ENCODE data around the gene TPPP. TPM values are rescaled to one million over a fixed set of nuclear protein-coding genes. Genes with fewer than 3 reads are reported as not detected.
A peak's percentile ranks its signal among the peaks of the same experiment; 100 is the strongest.

Gene TPPP
- total RNA-seq, 1 donor from 2014 or later, result 2.2 TPM

- H3K27me3 Mint-ChIP-seq (ENCODE audit: low read depth, unreplicated experiment), result peaks cover 10% of the 10 kb centered on the region
- Histone ChIP-seq H3K9me3 (ENCODE audit: insufficient read depth, low read depth, low read length) (no peaks in the 10 kb centered on the region), H3K36me3 (ENCODE audit: insufficient read depth, low read length) (no peaks in the 10 kb centered on the region), H3K27me3 (ENCODE audit: insufficient read depth, low read length) (peaks cover 16% of the 10 kb centered on the region), H3K9ac (ENCODE audit: low read length) (peak overlapping the region; percentile 73), H3K4me3 (ENCODE audit: insufficient read depth, low read depth, low read length) (peak overlapping the region; percentile 15), H3K27ac (ENCODE audit: low read depth, low read length) (peak overlapping the region; percentile 26), H3K79me2 (ENCODE audit: insufficient read depth, low read length) (no peaks in the 10 kb centered on the region), H3K4me1 (ENCODE audit: insufficient read depth, low read length) (peaks cover 21% of the 10 kb centered on the region), H4K20me1 (ENCODE audit: insufficient read depth, low read length) (no peaks in the 10 kb centered on the region), H2AFZ (ENCODE audit: low read depth, low read length) (peak overlapping the region; percentile 23), H3K4me2 (ENCODE audit: low read length) (peak overlapping the region; percentile 38)
- no peak overlapping the region for H3K27ac Mint-ChIP-seq (ENCODE audit: unreplicated experiment)
- no peaks in the 10 kb centered on the region for H3K9me3 Mint-ChIP-seq (ENCODE audit: unreplicated experiment)
- TF ChIP-seq CTCF (IDR thresholded peaks at IDR 0.05; ENCODE audit: insufficient read depth, low read depth, low read length) (peak; percentile 56), EZH2 (IDR thresholded peaks at IDR 0.05; ENCODE audit: insufficient read depth, low read length) (no peak)
- H3K36me3 Mint-ChIP-seq (ENCODE audit: low read depth, unreplicated experiment), result no peaks in the 10 kb centered on the region
- FAIRE-seq, result no peak
- no peak for DNase-seq (ENCODE audit: low read depth)
- peaks cover 2% of the 10 kb centered on the region for H3K4me1 Mint-ChIP-seq (ENCODE audit: low read depth, unreplicated experiment)
- no peak overlapping the region for H3K4me3 Mint-ChIP-seq (ENCODE audit: unreplicated experiment)
These were observed 21.5 kb downstream of the TPPP start for GRCh38 chr5:671459-672328.

GRCh38 chr5:670396-671270 lies 22.5 kb downstream of the TPPP start:
- H3K4me1 Mint-ChIP-seq (ENCODE audit: low read depth, unreplicated experiment), result peaks cover 2% of the 10 kb centered on the region
- DNase-seq (ENCODE audit: low read depth), result no peak
- H3K4me1 ChIP-seq (ENCODE audit: insufficient read depth, low read length), result peaks cover 21% of the 10 kb centered on the region
- FAIRE-seq, result no peak
- no peak overlapping the region for H3K27ac Mint-ChIP-seq (ENCODE audit: unreplicated experiment)
- peaks cover 16% of the 10 kb centered on the region for H3K27me3 ChIP-seq (ENCODE audit: insufficient read depth, low read length)
- H3K27ac ChIP-seq (ENCODE audit: low read depth, low read length), result no peak overlapping the region
- H3K9me3 Mint-ChIP-seq (ENCODE audit: unreplicated experiment), result no peaks in the 10 kb centered on the region
- H3K4me3 Mint-ChIP-seq (ENCODE audit: unreplicated experiment), result no peak overlapping the region
- no peak for TF ChIP-seq CTCF (IDR thresholded peaks at IDR 0.05; ENCODE audit: insufficient read depth, low read depth, low read length)
- no peak for TF ChIP-seq EZH2 (IDR thresholded peaks at IDR 0.05; ENCODE audit: insufficient read depth, low read length)
- no peak overlapping the region for H3K9ac ChIP-seq (ENCODE audit: low read length)
- H3K79me2 ChIP-seq (ENCODE audit: insufficient read depth, low read length), result no peaks in the 10 kb centered on the region
- H3K36me3 ChIP-seq (ENCODE audit: insufficient read depth, low read length), result no peaks in the 10 kb centered on the region
- no peaks in the 10 kb centered on the region for H3K36me3 Mint-ChIP-seq (ENCODE audit: low read depth, unreplicated experiment)
- no peak overlapping the region for H3K4me3 ChIP-seq (ENCODE audit: insufficient read depth, low read depth, low read length)
- H3K27me3 Mint-ChIP-seq (ENCODE audit: low read depth, unreplicated experiment), result peaks cover 5% of the 10 kb centered on the region
- no peak overlapping the region for H3K4me2 ChIP-seq (ENCODE audit: low read length)
- no peaks in the 10 kb centered on the region for H4K20me1 ChIP-seq (ENCODE audit: insufficient read depth, low read length)
- no peaks in the 10 kb centered on the region for H3K9me3 ChIP-seq (ENCODE audit: insufficient read depth, low read depth, low read length)
- H2AFZ ChIP-seq (ENCODE audit: low read depth, low read length), result no peak overlapping the region

Measured in astrocyte (in vitro differentiated cells and primary cell).